NCI-H2227 (cell line): ENCODE data around the gene MFSD2A.
A peak's percentile ranks its signal among the peaks of the same experiment; 100 is the strongest.
"Not testable (repeated sequence)": the region's sequence is repeated elsewhere in the genome, so short reads cannot be mapped to it uniquely, and the experiment has no call there.

ENCODE experiments used
- DNase-seq: peaks from one replicate; lab custom pipeline; 2025; ENCODE audit not compliant: unreplicated experiment; lab: John Stamatoyannopoulos, UW

Gene MFSD2A

GRCh38 chr1:39954870-39955546 lies at the start of gene MFSD2A:
TSS of gene MFSD2A (plus strand) at chr1:39955145. CDS start at chr1:39955293, 148 bp downstream.
- DNase-seq = peak; percentile 95

- no peak for DNase-seq
Observed at GRCh38 chr1:39905172-39905571, 49.8 kb upstream of the MFSD2A start.

DNA sequence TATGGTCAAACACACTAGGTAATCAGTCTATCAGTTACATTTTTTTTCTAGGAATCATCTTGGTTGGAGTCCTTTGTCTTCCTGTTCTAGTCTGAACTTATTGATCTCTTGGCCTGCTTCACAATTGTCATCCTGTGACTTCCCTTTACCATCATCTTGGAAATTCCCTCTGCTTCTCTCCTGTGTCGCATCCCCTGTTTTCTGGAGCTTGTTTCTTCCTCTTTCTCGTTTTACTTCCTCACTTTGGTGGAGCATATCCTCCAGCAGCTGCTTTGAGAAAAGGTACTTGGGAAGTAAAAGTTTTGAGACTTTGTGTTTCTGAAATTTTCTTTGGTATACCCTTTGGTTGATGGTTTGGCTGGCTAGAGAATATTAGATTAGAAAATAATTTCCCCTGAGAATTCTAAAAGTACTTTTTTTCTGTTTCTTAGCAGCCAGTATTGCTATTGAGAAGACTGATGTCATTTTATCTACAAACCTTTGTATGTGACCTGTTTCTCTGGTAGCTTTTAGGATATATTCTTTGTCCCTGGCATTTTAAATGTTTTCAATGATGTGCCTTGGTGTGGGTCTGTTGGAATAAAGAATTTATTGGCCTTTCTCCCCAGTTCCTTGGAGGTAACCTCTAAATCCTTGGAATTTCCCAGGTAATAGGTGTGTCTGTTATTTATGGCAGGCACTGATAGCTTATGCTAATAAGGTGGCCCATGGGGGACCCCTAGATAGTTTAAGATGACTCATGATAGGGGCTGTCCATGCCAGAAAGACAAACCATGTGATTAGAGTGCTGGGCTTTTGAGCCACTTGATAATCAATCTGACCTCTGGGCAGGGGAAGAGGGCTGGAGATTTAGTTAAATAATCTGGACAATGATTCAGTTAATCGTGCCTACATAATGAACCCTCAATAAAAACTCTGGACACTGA lies 47.2 kb upstream of the MFSD2A start:
- no peak for DNase-seq

- DNase-seq = no peak
Observed at GRCh38 chr1:39908534-39908933, 46.4 kb upstream of the MFSD2A start.

- no peak for DNase-seq
Observed at GRCh38 chr1:39910263-39910662, 44.7 kb upstream of the MFSD2A start.

DNA sequence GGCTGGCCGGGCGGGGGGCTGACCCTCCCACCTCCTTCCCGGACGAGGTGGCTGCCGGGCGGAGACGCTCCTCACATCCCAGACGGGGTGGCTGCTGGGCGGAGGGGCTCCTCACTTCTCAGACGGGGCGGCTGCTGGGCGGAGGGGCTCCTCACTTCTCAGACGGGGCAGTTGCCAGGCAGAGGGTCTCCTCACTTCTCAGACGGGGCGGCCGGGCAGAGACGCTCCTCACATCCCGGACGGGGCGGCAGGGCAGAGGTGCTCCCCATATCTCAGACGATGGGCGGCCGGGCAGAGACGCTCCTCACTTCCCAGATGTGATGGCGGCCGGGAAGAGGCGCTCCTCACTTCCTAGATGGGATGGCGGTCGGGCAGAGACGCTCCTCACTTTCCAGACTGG lies 41.8 kb upstream of the MFSD2A start:
- not testable (repeated sequence) for DNase-seq

DNA sequence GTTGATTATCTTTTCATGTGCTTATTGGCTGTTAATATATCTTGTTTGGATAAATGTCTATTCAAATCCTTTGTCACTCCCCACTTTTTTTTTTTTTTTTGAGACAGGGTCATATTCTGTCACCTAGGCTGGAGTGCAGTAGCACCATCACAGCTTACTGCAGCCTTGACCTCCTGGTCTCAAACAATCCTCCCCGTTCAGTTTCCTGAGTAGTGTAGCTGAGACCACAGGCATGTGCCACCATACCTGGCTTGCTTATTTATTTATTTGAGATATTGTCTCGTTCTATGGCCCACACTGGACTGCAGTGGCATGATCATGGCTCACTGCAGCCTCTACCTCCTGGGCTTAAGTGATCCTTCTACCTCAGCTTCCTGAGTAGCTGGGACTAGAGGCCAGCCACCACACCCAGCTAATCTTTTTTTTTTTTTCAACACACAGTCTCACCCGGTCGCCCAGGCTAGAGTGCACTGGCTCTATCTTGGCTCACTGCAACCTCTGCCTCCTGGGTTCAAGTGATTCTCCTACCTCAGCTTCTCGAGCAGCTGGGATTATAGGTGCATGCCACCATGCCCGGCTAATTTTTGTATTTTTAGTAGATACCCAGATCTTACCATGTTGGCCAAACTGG lies 39.3 kb upstream of the MFSD2A start:
- no peak for DNase-seq

GRCh38 chr1:39917825-39918224 lies 37.1 kb upstream of the MFSD2A start:
- DNase-seq = no peak

- DNase-seq = peak; percentile 82
Observed at GRCh38 chr1:39919545-39919944, 35.4 kb upstream of the MFSD2A start.

DNA sequence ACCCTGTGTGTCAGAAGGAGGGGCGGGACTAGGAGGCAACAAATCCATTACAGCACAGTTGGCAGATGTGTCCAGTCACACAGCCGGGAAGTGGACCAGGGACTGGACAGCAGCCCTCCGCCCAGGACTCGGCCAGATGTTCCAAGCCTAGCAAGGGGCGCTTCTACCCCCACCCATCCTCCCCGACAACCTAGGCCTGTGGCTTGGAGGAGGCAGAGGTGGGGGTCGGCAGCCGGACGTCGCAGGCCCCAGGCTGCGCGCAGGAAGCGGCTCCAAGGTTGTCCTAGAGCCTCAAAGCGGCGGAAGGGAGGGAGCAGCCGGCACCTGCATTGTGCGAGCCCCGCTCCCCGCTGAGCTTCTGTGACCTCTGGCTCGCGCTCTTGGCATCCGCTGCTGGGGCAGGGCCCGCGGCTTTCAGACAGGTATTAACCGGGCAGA lies 32.7 kb upstream of the MFSD2A start:
- DNase-seq = peak; percentile 50

DNA sequence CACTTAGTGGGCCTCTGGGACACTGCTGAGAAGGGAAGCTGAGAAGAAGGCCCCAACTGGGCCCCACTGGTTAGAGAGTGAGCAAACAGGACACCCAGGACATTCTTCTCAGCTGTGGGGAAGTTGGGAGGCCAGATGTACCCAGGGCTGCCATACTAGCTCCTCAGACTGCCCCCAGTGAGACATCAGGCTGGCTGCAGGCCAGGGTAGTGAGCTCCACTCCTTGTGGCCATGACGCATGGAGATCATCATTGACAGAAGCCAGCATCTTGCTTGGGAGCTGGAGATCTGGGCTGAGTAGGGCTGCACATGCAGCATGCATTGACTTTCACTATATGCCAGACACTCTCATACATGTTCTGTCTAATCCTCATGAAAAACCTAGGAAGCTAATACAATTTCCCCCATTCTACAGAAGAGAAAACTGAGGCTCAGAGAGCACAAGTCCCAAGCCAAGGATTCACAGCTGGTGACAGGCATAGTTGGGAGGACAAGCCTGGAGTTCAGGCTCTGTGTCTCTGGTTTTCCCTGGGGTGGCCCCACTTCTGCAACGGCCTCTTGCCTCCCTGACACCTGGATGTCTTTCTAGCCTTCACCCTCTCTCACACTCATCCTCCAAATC lies 29.1 kb upstream of the MFSD2A start:
- DNase-seq = no peak

- DNase-seq = no peak
Observed at GRCh38 chr1:39926343-39926793, 28.6 kb upstream of the MFSD2A start.

GRCh38 chr1:39926820-39927219 lies 28.1 kb upstream of the MFSD2A start:
- no peak for DNase-seq

- DNase-seq = no peak
Observed at GRCh38 chr1:39927538-39927937, 27.4 kb upstream of the MFSD2A start.

GRCh38 chr1:39928809-39929587 lies 25.9 kb upstream of the MFSD2A start:
- DNase-seq = no peak

- DNase-seq = no peak
Observed at GRCh38 chr1:39933956-39934941, 20.7 kb upstream of the MFSD2A start.

GRCh38 chr1:39936724-39937491 lies 18.0 kb upstream of the MFSD2A start:
- DNase-seq = no peak

- no peak for DNase-seq
Observed at GRCh38 chr1:39938856-39939255, 16.1 kb upstream of the MFSD2A start.
